Ovary (tissue), 9 donors: ENCODE measurements around the gene PTPRS. TPM values are rescaled to one million over a fixed set of nuclear protein-coding genes. Genes with fewer than 3 reads are reported as not detected.

Source experiments
- DNase-seq, 5 donors: peaks; one replicate each; pipeline ENCODE4 v3.0.0-alpha.2; 2019 to 2020
- H3K27ac ChIP-seq, 2 donors: fragments of 200-600 bp; one replicate each; pipeline versions ENCODE4 v1.5.1 to v1.8.0; 2019 to 2022
- H3K27me3 ChIP-seq: fragments of 200-600 bp; one replicate; pipeline ENCODE4 v1.8.0; 2022
- H3K36me3 ChIP-seq: fragments of 200-600 bp; sonication (generic); one replicate; pipeline ENCODE4 v1.5.1; 2019
- H3K4me1 ChIP-seq: one replicate; pipeline ENCODE4 v1.8.1; 2013; ENCODE audit warnings: mild to moderate bottlenecking, moderate library complexity; ENCODE audit not compliant: insufficient read depth
- H3K4me3 ChIP-seq: fragments of 200-600 bp; sonication (generic); one replicate; pipeline ENCODE4 v1.5.1; 2017
- H3K9me3 ChIP-seq, 2 donors: fragments of 200-600 bp in 1 of 2; sonication (generic) in 1 of 2; one replicate each; pipeline versions ENCODE4 v1.5.1 to v1.8.1; 2013 to 2019; ENCODE audit warnings: mild to moderate bottlenecking in 1 of 2, moderate library complexity in 1 of 2
- EP300 ChIP-seq: sonication (generic); formaldehyde crosslinking; IDR thresholded peaks from one replicate; pipeline ENCODE4 v1.6.1; 2017; ENCODE audit warnings: antibody characterized with exemption
- POLR2A ChIP-seq: fragments of 450-650 bp; IDR thresholded peaks from one replicate; pipeline ENCODE4 v1.6.1; 2017; ENCODE audit warnings: antibody characterized with exemption, mild to moderate bottlenecking, moderate library complexity
- WGBS, 3 donors: extraction: QIAGEN DNeasy Blood & Tissue Kit in 1 of 3; methylation state at CpG; one replicate each; pipeline versions ENCODE4 v1.1.5 to v1.1.7; 2013 to 2017; 5-methylcytosine and 5-hydroxymethylcytosine counted together
- intact Hi-C, 4 donors: fragments of 100-400 bp; cut with DNase I; formaldehyde crosslinking; loops; one replicate each; pipeline versions ENCODE4 v1.11.0 to v1.15.1; 2022 to 2023
- polyA plus RNA-seq, 2 donors: library from polyadenylated mRNA; stranded (reverse); fragments of 200-250 nt in 1 of 2; fragments of 350-450 nt in 1 of 2; fragmentation: Illumina TruSeq in 1 of 2; extraction: RNeasy Lipid Tissue Mini Kit (QIAGEN cat#74804) in 1 of 2; gene quantifications; one replicate each; pipeline ENCODE4 v1.2.3, GENCODE V29; 2013 to 2014
- total RNA-seq, 7 donors: library from RNA; depleted of rRNA in 2 of 7; stranded (reverse); fragments of >200 nt in 2 of 7; fragmentation: NEBNext Ultra II Directional in 3 of 7; extraction: Animal tissue kit (Norgen Biotek cat#: 25700) in 3 of 7; gene quantifications; one replicate each; pipeline versions ENCODE4 v1.1.0 to v1.2.4, GENCODE V29; 2016 to 2023
- TF ChIP-seq, protein P1 (sequence below), 3 donors: fragments of 450-650 bp in 2 of 3; fragments of 200-600 bp in 1 of 3; IDR thresholded peaks; one replicate each; pipeline versions ENCODE4 v1.5.1 to v1.8.0; 2016 to 2022; ENCODE audit warnings: antibody characterized with exemption in 3 of 3, mild to moderate bottlenecking in 1 of 3
- donor health status: DM: no; HTN: no; CAD: no; lungs with moderate emphysema.
- donor health status: DM: no; HTN: no; CAD: no.
- donor health status: Bipolar disorder and iron deficiency.
- donor health status: DM: yes; HTN: yes; CAD: no.
- donor health status: DM: no; HTN: no; CAD: no.
- donor health status: DM: yes; HTN: yes; CAD: no.

The PTPRS gene
- total and polyA plus RNA-seq, 9 donors, result 12.3 to 196 (median 168) TPM

DNA sequence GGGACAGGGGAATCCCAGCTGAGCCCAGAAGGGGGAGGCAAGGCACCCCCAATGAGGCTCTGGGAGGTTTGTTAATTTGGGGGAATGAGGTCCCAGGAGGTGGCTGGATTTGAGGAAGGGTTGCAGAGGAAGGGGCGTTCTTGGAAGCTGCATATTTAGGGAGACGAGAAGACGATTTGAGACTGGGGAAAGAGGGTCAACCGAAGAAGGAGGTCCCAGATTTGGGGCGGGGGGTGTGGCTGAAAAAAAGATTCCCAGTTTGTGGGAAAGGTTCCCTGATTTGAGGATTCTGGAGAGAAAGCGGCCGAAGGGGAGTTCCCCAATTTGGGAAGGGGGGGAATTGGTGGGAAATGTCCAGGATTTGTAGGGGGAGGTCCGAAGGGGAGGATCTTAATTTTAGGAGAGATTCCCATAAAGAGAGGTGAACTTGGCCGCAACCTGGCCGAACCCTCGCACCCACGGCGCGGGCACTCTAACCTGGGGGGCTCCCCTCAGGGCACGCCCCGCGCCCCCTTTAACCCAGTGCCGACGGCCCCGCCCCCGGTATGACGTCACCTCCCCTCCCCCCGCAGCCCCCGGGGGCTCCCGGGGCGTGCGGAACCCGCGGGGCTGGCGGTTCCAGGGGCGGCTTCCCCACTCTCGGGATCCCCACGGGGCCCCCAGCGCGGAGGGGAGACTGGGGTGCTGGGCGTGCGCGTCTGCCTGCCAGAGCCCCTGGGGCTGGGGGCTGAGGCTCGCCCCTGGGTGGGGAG, 1.2 kb downstream of the PTPRS start:
- no peaks in the 10 kb centered on the region for H3K36me3 ChIP-seq
- TF ChIP-seq EP300 (no peak), POLR2A (no peak)
- TF ChIP-seq, protein P1, sequence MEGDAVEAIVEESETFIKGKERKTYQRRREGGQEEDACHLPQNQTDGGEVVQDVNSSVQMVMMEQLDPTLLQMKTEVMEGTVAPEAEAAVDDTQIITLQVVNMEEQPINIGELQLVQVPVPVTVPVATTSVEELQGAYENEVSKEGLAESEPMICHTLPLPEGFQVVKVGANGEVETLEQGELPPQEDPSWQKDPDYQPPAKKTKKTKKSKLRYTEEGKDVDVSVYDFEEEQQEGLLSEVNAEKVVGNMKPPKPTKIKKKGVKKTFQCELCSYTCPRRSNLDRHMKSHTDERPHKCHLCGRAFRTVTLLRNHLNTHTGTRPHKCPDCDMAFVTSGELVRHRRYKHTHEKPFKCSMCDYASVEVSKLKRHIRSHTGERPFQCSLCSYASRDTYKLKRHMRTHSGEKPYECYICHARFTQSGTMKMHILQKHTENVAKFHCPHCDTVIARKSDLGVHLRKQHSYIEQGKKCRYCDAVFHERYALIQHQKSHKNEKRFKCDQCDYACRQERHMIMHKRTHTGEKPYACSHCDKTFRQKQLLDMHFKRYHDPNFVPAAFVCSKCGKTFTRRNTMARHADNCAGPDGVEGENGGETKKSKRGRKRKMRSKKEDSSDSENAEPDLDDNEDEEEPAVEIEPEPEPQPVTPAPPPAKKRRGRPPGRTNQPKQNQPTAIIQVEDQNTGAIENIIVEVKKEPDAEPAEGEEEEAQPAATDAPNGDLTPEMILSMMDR (IDR thresholded peaks at IDR 0.05), result no peak
- no peaks in the 10 kb centered on the region for H3K4me1 ChIP-seq
- no peak overlapping the region for H3K27ac ChIP-seq
- peak in 1 of 5 donors; percentile 35 for DNase-seq
- WGBS, 3 donors, result 1 to 2% (median 2%) methylated on average over 24 to 39 of the region's 39 CpGs
- peak overlapping the region; percentile 42 for H3K4me3 ChIP-seq
- H3K27me3 ChIP-seq, result no peaks in the 10 kb centered on the region
- intact Hi-C loops, result no loop called here
- no peaks in the 10 kb centered on the region for H3K9me3 ChIP-seq

DNA sequence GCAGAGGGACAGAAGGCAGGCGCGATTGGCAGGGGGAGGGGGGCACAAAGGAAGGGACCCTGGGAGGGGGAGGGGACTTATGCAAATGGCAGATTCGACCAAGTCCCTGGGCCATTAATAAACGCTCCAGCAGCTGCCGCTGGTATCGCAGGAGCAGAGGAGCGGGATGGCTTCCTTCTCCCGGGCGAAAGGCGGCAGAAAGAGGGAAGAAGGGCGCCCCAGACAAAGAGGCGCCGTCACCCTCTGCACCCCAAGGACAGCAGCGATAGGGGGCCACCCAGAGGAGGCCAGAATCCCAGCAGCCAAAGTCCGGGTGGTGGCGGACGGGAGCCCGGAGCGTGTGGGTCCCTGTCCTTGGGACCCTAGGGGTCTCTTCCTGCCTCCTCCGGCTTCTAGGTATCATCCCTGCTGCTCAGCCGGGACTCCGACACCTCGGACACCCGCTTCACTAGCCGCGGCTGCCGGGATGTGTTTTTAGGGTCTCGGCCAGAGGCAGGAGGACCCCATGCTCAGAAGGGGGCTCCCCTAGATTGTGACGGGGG, 1.9 kb downstream of the PTPRS start:
- Histone ChIP-seq H3K9me3 (no peaks in the 10 kb centered on the region), H3K4me3 (no peak overlapping the region), H3K27ac (no peak overlapping the region), H3K27me3 (no peaks in the 10 kb centered on the region), H3K4me1 (no peaks in the 10 kb centered on the region), H3K36me3 (no peaks in the 10 kb centered on the region)
- intact Hi-C loops, result no loop called here
- WGBS, 3 donors, result 9 to 15% (median 12%) methylated on average over 25 to 29 of the region's 29 CpGs
- no peak for DNase-seq
- TF ChIP-seq, protein P1 (IDR thresholded peaks at IDR 0.05), result no peak
- TF ChIP-seq EP300 (no peak), POLR2A (no peak)

DNA sequence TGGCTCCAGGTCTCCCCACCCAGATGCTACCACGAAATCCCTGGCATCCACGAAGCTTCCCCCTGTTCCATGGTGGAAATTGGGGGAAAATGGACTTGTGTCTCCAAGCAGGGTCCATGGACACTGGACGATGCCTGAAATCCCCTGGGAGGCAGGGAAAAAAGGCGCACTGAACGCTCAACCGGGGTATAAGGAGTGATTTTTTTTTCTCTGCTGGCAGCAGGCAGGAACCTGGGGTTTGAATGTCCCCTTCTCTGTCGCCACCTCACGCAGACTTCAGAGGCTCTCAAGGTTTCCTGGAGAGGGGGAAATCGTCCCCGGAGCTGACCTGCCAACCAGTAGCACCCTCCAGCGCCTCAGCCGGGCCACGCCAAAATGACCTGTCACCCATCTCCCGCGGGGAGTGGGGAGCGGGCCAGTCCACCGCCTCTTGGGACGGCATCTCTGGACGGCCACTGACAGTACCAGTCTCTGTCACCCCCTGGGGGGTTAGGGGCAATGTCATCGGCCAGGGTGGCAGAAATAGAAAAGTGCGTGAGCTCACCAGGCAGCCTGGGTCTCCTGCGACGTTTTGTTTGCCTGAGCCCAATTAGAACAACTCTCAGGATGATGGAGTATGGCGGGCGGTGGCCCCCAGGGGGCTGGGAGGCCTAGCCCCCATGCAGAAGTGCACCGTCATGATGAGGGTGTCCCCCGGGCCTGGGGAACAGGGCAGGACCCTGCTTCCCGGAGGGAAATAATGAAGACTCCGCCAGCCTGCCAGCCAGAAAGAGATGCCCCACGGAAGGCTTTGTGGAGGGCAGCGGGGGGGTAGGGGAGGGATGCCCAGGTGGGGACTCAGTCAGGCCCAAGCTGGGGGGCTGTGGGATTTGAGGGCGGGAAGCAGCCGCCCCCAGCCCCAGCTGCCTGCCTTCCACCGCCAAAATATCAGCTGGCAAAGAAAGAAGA, 2.6 kb downstream of the PTPRS start:
- Histone ChIP-seq H3K36me3 (no peaks in the 10 kb centered on the region), H3K27ac (no peak overlapping the region), H3K4me3 (no peak overlapping the region), H3K9me3 (no peaks in the 10 kb centered on the region), H3K4me1 (no peaks in the 10 kb centered on the region), H3K27me3 (no peaks in the 10 kb centered on the region)
- intact Hi-C loops, result no loop called here
- 73 to 82% (median 81%) methylated on average over 34 of the region's 34 CpGs for WGBS, 3 donors
- no peak for TF ChIP-seq EP300
- TF ChIP-seq, protein P1 (IDR thresholded peaks at IDR 0.05), result no peak
- TF ChIP-seq POLR2A, result no peak
- no peak for DNase-seq

DNA sequence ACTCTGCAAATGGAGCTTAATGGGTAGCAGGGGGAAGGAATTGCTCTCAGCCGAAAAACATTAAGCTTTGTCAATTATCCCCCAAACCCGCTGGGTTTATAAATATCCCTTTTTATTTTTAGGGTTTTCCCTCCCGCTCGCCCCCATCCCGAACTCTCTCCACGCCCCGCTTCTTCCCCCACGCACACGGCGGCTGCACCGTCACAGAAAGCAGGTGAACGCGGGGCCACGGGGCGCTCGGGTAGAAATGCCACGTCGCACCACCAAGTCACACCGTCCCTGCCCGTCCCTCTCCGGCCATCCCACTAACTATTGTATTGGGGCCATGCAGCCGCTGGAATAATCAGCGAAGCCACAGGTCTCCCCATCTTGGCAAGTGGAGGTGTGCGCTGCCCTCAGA, 3.5 kb downstream of the PTPRS start:
- no peaks in the 10 kb centered on the region for H3K9me3 ChIP-seq
- H3K4me3 ChIP-seq, result no peak overlapping the region
- no peaks in the 10 kb centered on the region for H3K27me3 ChIP-seq
- no peak overlapping the region for H3K27ac ChIP-seq
- intact Hi-C loops, result no loop called here
- 78 to 89% (median 81%) methylated on average over 24 of the region's 24 CpGs for WGBS, 3 donors
- no peaks in the 10 kb centered on the region for H3K4me1 ChIP-seq
- no peak for TF ChIP-seq POLR2A
- TF ChIP-seq EP300, result no peak
- TF ChIP-seq, protein P1 (IDR thresholded peaks at IDR 0.05), result no peak
- no peak for DNase-seq
- no peaks in the 10 kb centered on the region for H3K36me3 ChIP-seq
